ENCODE results near the gene ZCCHC14. TPM values are rescaled to one million over a fixed set of nuclear protein-coding genes. Genes with fewer than 3 reads are reported as not detected.

Gene ZCCHC14
- total RNA-seq, 1 experiment from 2014 or later: 27.7 TPM

- Histone ChIP-seq H3K4ac (ENCODE audit: low read depth, low read length) (no peak overlapping the region), H4K8ac (replicated peaks; ENCODE audit: insufficient read length, low read depth, low read length) (no peak overlapping the region), H3K27ac (ENCODE audit: insufficient read length, low read depth, low read length) (no peak overlapping the region), H3K27me3 (ENCODE audit: insufficient read depth, low read length) (no peaks in the 10 kb centered on the region), H3K9me3 (ENCODE audit: control insufficient read depth, low read depth, low read length) (no peaks in the 10 kb centered on the region), H2AFZ (ENCODE audit: low read length) (no peak overlapping the region), H2BK15ac (ENCODE audit: low read depth, low read length) (no peak overlapping the region), H3K4me2 (ENCODE audit: insufficient read depth, insufficient read length, low read length) (no peak overlapping the region), H4K20me1 (ENCODE audit: control insufficient read depth, insufficient read depth, insufficient read length) (no peaks in the 10 kb centered on the region), H3K23ac (ENCODE audit: insufficient read length, low read depth, low read length) (no peak overlapping the region), H3K79me2 (ENCODE audit: insufficient read depth, low read length) (no peaks in the 10 kb centered on the region), H3K23me2 (ENCODE audit: insufficient read length, low read depth, low read length, poor library complexity, severe bottlenecking) (no peaks in the 10 kb centered on the region), H3K18ac (ENCODE audit: insufficient read length, low read depth, low read length) (no peak overlapping the region), H2AK5ac (ENCODE audit: insufficient read length, low read length) (no peak overlapping the region), H2BK20ac (ENCODE audit: low read depth, low read length, poor library complexity, severe bottlenecking) (no peak overlapping the region), H3T11ph (ENCODE audit: low read length) (no peak overlapping the region), H3K56ac (ENCODE audit: insufficient read length, low read depth, low read length) (no peak overlapping the region), H2BK120ac (ENCODE audit: low read depth, low read length, poor library complexity, severe bottlenecking) (no peak overlapping the region), H4K91ac (ENCODE audit: insufficient read length, low read depth, low read length) (no peak overlapping the region), H4K5ac (ENCODE audit: insufficient read length, low read depth, low read length) (no peak overlapping the region), H3K9ac (ENCODE audit: extremely low read depth, insufficient read length, low read length) (no peak overlapping the region), H3K4me1 (ENCODE audit: insufficient read depth, low read length) (no peaks in the 10 kb centered on the region), H3K79me1 (ENCODE audit: insufficient read depth, low read depth, low read length, poor library complexity, severe bottlenecking) (peaks cover 5% of the 10 kb centered on the region), H2BK5ac (ENCODE audit: insufficient read length, low read length) (no peak overlapping the region), H2BK12ac (ENCODE audit: insufficient read length, low read depth, low read length) (no peak overlapping the region), H3K14ac (ENCODE audit: insufficient read depth, low read length) (no peak overlapping the region)
- no peak for TF ChIP-seq CTCF (conservative IDR thresholded peaks at IDR 0.05)
- Mint-ChIP-seq H3K27ac (peak overlapping the region in 1 of 3 experiments; percentile 27; a peak in 2 of 7 replicates), H3K4me3 (no peak overlapping the region), H3K36me3 (ENCODE audit: insufficient read depth in 1 of 3, low read depth in 3 of 3) (peaks cover 15 to 18% (median 16%) of the 10 kb centered on the region in 3 experiments), H3K27me3 (ENCODE audit: low read depth) (no peaks in the 10 kb centered on the region), H3K9me3 (peaks cover 3% of the 10 kb centered on the region in 2 experiments; a peak in 2 of 5 replicates), H3K4me1 (peaks cover 8 to 10% of the 10 kb centered on the region in 2 experiments)
- DNase-seq: no peak
- no CpG with 5 or more reads among the region's 17 CpGs for WGBS (ENCODE audit: extremely low coverage, insufficient read length, low lambda C conversion rate)
Observed at GRCh38 chr16:87437911-87438610, 54.8 kb downstream of the ZCCHC14 start.
